Smooth muscle cell (in vitro differentiated cells): ENCODE measurements around the gene AGPAT3. TPM values are rescaled to one million over a fixed set of nuclear protein-coding genes. Genes with fewer than 3 reads are reported as not detected.

Experiments
- DNase-seq: peaks from one replicate; lab custom pipeline; 2025; ENCODE audit not compliant: unreplicated experiment; lab: John Stamatoyannopoulos, UW
- H2AFZ ChIP-seq: fragments of 200-600 bp; sonication (generic); 2 replicates; pipeline ENCODE4 v1.6.0; 2016; ENCODE audit warnings: antibody characterized with exemption, low read depth, mild to moderate bottlenecking
- H3F3A ChIP-seq: fragments of 200-600 bp; sonication (generic); 2 replicates; pipeline ENCODE4 v1.6.0; 2017; ENCODE audit warnings: antibody characterized with exemption, low read depth
- H3K27ac ChIP-seq: fragments of 200-600 bp; sonication (generic); 2 replicates; pipeline ENCODE4 v1.5.1; 2016; ENCODE audit warnings: low read depth, mild to moderate bottlenecking
- H3K27me3 ChIP-seq: fragments of 200-600 bp; sonication (generic); 2 replicates; pipeline ENCODE4 v1.6.1; 2016; ENCODE audit warnings: low read depth, mild to moderate bottlenecking
- H3K36me3 ChIP-seq: fragments of 200-600 bp; sonication (generic); 2 replicates; pipeline ENCODE4 v1.5.1; 2016; ENCODE audit warnings: low read depth
- H3K4me1 ChIP-seq: fragments of 200-600 bp; sonication (generic); 2 replicates; pipeline ENCODE4 v1.5.1; 2016; ENCODE audit warnings: low read depth
- H3K4me2 ChIP-seq: fragments of 200-600 bp; sonication (generic); 2 replicates; pipeline ENCODE4 v1.6.0; 2016; ENCODE audit warnings: mild to moderate bottlenecking
- H3K4me3 ChIP-seq: fragments of 200-600 bp; sonication (generic); 2 replicates; pipeline ENCODE4 v1.5.1; 2016; ENCODE audit warnings: mild to moderate bottlenecking
- H3K79me2 ChIP-seq: fragments of 200-600 bp; sonication (generic); 2 replicates; pipeline ENCODE4 v1.6.0; 2016; ENCODE audit warnings: low read depth, mild to moderate bottlenecking
- H3K9ac ChIP-seq: fragments of 200-600 bp; sonication (generic); 2 replicates; pipeline ENCODE4 v1.6.0; 2016; ENCODE audit warnings: low read depth
- H3K9me3 ChIP-seq: fragments of 200-600 bp; sonication (generic); replicated peaks from 2 replicates; pipeline ENCODE4 v1.5.1; 2016; ENCODE audit warnings: low read depth
- H4K20me1 ChIP-seq: fragments of 200-600 bp; sonication (generic); 2 replicates; pipeline ENCODE4 v1.6.0; 2016; ENCODE audit warnings: low read depth
- WGBS: methylation state at CpG from one replicate; pipeline ENCODE4 v1.1.7; 2016; ENCODE audit warnings: low lambda C conversion rate; 5-methylcytosine and 5-hydroxymethylcytosine counted together
- polyA plus RNA-seq: library from polyadenylated mRNA; unstranded; fragments of >200 nt; fragmentation: Nextera tagmentation; extraction: Ambion mirVana; gene quantifications from 2 replicates; pipeline ENCODE4 v1.2.1, GENCODE V29; 2016
- total RNA-seq: library from RNA; depleted of rRNA; stranded (reverse); fragments of >200 nt; gene quantifications from 2 replicates; pipeline ENCODE4 v1.2.3, GENCODE V29; 2014
- TF ChIP-seq, protein P1 (sequence below): fragments of 200-600 bp; sonication (generic); IDR thresholded peaks from 2 replicates; pipeline ENCODE4 v1.5.1; 2017; ENCODE audit warnings: borderline replicate concordance, mild to moderate bottlenecking, antibody characterized with exemption; ENCODE audit not compliant: insufficient read depth, poor library complexity, severe bottlenecking

Gene AGPAT3
- total and polyA plus RNA-seq, 2 experiments from 2014 or later, result 10.9 to 17.2 TPM

DNA sequence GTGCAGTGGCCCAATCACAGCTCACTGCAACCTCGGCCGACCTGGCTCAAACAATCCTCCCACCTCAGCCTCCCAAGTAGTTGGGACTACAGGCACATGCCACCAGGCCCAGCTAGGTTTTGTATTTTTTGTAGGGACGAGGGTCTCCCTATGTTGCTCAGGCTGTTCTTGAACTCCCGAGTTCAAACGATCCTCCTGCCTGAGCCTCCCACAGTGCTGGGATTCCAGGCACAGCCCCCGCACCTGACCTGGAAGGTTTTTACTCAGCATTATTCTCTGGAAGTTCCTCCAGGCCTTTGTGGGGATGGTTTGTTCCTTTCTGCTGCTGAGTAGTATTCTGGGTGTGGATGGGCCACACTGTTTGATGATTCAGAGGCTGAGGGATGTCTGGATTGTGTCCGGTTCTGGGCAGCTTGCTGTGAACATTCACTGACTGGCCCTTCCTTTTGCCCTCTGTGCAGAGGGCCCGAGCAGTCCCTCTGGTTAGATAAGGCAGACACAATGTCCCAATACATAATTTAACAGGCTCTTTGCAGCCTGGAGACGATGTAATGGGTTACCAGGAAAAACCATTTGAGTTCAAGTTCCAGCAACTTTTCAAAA is 141.1 kb downstream of the AGPAT3 start:
- Histone ChIP-seq H3F3A (peaks cover 26% of the 10 kb centered on the region), H3K4me3 (peak overlapping the region; percentile 4), H3K79me2 (no peaks in the 10 kb centered on the region), H3K27ac (peak overlapping the region; percentile 88), H3K9me3 (no peaks in the 10 kb centered on the region), H3K27me3 (no peaks in the 10 kb centered on the region), H2AFZ (no peak overlapping the region), H3K36me3 (no peaks in the 10 kb centered on the region), H3K9ac (no peak overlapping the region), H3K4me1 (peaks cover 11% of the 10 kb centered on the region), H4K20me1 (no peaks in the 10 kb centered on the region), H3K4me2 (peak overlapping the region; percentile 75)
- TF ChIP-seq, protein P1, sequence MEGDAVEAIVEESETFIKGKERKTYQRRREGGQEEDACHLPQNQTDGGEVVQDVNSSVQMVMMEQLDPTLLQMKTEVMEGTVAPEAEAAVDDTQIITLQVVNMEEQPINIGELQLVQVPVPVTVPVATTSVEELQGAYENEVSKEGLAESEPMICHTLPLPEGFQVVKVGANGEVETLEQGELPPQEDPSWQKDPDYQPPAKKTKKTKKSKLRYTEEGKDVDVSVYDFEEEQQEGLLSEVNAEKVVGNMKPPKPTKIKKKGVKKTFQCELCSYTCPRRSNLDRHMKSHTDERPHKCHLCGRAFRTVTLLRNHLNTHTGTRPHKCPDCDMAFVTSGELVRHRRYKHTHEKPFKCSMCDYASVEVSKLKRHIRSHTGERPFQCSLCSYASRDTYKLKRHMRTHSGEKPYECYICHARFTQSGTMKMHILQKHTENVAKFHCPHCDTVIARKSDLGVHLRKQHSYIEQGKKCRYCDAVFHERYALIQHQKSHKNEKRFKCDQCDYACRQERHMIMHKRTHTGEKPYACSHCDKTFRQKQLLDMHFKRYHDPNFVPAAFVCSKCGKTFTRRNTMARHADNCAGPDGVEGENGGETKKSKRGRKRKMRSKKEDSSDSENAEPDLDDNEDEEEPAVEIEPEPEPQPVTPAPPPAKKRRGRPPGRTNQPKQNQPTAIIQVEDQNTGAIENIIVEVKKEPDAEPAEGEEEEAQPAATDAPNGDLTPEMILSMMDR, result no peak
- WGBS, result 20% methylated on average over 9 of the region's 9 CpGs
- no peak for DNase-seq

DNA sequence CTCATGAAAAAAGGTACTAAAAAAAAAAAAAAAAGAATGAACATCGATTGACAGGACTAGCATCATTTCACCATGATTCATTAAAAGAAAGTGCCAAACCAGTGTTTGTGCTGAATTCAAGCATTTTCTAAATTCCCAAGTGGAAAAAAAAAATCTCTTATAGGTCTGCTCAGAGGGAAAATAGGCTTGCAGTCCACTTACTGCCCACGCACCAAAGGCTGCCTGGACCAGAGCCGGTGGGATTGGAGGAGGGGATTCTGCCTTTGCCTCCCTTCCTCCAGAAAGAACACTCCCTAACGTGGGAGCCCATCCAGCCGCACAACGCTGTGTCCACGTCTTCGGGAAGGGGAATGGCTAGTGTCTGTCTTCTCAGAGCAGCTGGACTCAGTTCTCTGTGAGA is 141.6 kb downstream of the AGPAT3 start:
- Histone ChIP-seq H3K9me3 (no peaks in the 10 kb centered on the region), H2AFZ (peak overlapping the region; percentile 45), H3F3A (peaks cover 28% of the 10 kb centered on the region), H3K4me1 (peaks cover 14% of the 10 kb centered on the region), H3K27me3 (no peaks in the 10 kb centered on the region), H3K36me3 (no peaks in the 10 kb centered on the region), H3K9ac (no peak overlapping the region), H3K4me2 (peak overlapping the region; percentile 75), H3K27ac (peak overlapping the region; percentile 88), H4K20me1 (no peaks in the 10 kb centered on the region), H3K79me2 (no peaks in the 10 kb centered on the region), H3K4me3 (peak overlapping the region; percentile 4)
- TF ChIP-seq, protein P1, result no peak
- 14% methylated on average over 8 of the region's 8 CpGs for WGBS
- DNase-seq, result no peak

DNA sequence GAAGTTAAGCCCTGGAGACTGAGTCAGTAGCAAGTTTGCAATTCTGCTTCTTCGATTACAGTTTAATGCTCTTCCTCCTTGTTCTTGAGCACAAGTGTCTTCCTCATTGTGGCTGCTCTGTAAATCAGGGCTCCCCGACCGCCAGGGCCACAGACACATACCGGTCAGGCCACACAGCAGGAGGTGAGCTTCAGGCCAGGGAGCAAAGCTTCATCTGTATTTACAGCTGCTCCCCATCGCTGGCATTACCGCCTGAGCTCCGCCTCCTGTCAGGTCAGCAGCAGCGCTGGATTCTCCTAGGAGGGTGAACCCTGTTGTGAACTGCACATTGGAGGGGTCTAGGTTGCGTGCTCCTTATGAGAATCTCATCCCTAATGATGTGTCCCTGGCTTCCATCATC is 145.4 kb downstream of the AGPAT3 start:
- Histone ChIP-seq H3K27me3 (no peaks in the 10 kb centered on the region), H3K4me2 (no peak overlapping the region), H3K4me3 (no peak overlapping the region), H2AFZ (no peak overlapping the region), H3K9me3 (no peaks in the 10 kb centered on the region), H4K20me1 (peaks cover 26% of the 10 kb centered on the region), H3F3A (peaks cover 26% of the 10 kb centered on the region), H3K79me2 (peaks cover 32% of the 10 kb centered on the region), H3K9ac (no peak overlapping the region), H3K27ac (no peak overlapping the region), H3K36me3 (no peaks in the 10 kb centered on the region), H3K4me1 (peaks cover 18% of the 10 kb centered on the region)
- 66% methylated on average over 9 of the region's 9 CpGs for WGBS
- TF ChIP-seq, protein P1, result no peak
- DNase-seq, result no peak

DNA sequence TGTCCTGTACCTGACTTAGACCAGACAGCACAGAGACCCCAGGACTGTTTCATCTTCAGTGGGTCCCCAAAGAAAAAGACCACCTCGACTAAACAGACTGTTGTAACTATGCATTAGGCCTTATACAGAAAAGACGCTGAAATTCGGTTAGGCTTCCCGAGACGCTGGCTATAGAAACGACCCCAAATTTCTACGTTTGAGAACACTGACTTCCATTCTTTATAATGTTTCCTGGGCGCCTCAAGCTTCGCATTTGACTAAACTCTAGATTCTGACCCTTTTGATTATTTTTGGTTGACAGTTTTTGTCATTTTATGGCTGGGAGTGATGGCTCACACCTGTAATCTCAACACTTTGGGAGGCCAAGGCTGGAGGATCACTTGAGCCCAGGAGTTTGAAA is 146.1 kb downstream of the AGPAT3 start:
- TF ChIP-seq, protein P1, result no peak
- WGBS, result 87% methylated on average over 9 of the region's 9 CpGs
- Histone ChIP-seq H3K9me3 (no peaks in the 10 kb centered on the region), H3K4me2 (peak overlapping the region; percentile 93), H3K9ac (peak overlapping the region; percentile 90), H3F3A (peaks cover 19% of the 10 kb centered on the region), H3K27ac (peak overlapping the region; percentile 83), H3K36me3 (no peaks in the 10 kb centered on the region), H3K79me2 (peaks cover 38% of the 10 kb centered on the region), H4K20me1 (peaks cover 33% of the 10 kb centered on the region), H2AFZ (no peak overlapping the region), H3K27me3 (no peaks in the 10 kb centered on the region), H3K4me1 (peaks cover 18% of the 10 kb centered on the region), H3K4me3 (peak overlapping the region; percentile 90)
- DNase-seq, result no peak
